Mammary epithelial cell (primary cell): ENCODE measurements around the gene PARD3B.

Source experiments
- EZH2 ChIP-seq: IDR thresholded peaks from 2 replicates; pipeline ENCODE4 v1.6.1; 2012; ENCODE audit warnings: low read length, inconsistent platforms, borderline replicate concordance
- TF ChIP-seq, protein P1 (sequence below), 2 donors: IDR thresholded peaks in 1 of 2; conservative IDR thresholded peaks in 1 of 2; 2 replicates each; pipeline ENCODE4 v1.5.1; 2011 to 2012; ENCODE audit warnings: inconsistent platforms in 2 of 2, low read length in 2 of 2, mild to moderate bottlenecking in 2 of 2, control low read depth in 1 of 2, low read depth in 1 of 2; ENCODE audit not compliant: insufficient read depth in 1 of 2; ENCODE audit errors: extremely low read depth in 1 of 2

DNA sequence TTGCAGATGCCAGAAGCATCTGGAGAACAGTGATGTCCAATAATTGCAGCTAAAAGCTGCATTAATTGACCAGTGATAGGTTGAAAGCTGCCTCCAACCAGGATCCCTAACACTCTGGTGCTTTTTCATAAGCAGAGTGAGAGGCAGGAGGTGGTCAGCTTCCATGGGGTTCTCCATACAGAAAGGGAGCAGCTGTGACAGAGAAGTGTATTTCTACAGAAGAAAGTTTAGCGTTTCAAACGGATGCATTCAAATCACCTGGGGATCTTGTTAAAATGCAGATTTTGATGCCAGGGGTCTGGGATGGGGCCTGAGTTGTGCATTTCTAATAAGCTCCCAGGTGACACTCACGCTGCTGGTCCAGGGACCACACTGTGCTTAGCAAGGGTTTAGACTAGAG lies 920.5 kb downstream of the PARD3B start:
- TF ChIP-seq, protein P1, sequence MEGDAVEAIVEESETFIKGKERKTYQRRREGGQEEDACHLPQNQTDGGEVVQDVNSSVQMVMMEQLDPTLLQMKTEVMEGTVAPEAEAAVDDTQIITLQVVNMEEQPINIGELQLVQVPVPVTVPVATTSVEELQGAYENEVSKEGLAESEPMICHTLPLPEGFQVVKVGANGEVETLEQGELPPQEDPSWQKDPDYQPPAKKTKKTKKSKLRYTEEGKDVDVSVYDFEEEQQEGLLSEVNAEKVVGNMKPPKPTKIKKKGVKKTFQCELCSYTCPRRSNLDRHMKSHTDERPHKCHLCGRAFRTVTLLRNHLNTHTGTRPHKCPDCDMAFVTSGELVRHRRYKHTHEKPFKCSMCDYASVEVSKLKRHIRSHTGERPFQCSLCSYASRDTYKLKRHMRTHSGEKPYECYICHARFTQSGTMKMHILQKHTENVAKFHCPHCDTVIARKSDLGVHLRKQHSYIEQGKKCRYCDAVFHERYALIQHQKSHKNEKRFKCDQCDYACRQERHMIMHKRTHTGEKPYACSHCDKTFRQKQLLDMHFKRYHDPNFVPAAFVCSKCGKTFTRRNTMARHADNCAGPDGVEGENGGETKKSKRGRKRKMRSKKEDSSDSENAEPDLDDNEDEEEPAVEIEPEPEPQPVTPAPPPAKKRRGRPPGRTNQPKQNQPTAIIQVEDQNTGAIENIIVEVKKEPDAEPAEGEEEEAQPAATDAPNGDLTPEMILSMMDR (conservative IDR thresholded peaks at IDR 0.05 in 1 of 2, IDR thresholded peaks at IDR 0.05 in 1 of 2; ENCODE audit: extremely low read depth in 1 of 2, insufficient read depth in 1 of 2, low read depth in 1 of 2, low read length in 2 of 2) = no peak
- no peak for TF ChIP-seq EZH2
